ENCODE measurements around the gene SRL.

- no peak for TF ChIP-seq CTCF (IDR thresholded peaks at IDR 0.05; ENCODE audit: insufficient read depth, low read length)
- no peak for TF ChIP-seq REST (IDR thresholded peaks at IDR 0.05; ENCODE audit: insufficient replicate concordance, low read depth)
- TF ChIP-seq POLR2AphosphoS5 (IDR thresholded peaks at IDR 0.05; ENCODE audit: low read depth), result no peak
These were observed 16.0 kb upstream of the SRL start for GRCh38 chr16:4257646-4258556.
